NCI-H1105 (cell line): ENCODE measurements around the gene KTI12.
"Not testable (repeated sequence)": the region's sequence is repeated elsewhere in the genome, so short reads cannot be mapped to it uniquely, and the experiment has no call there.

Experiments
- DNase-seq: peaks from one replicate; lab custom pipeline; 2025; lab: John Stamatoyannopoulos, UW

The KTI12 gene

GRCh38 chr1:52037909-52038308 is 4.3 kb upstream of the KTI12 start:
- no peak for DNase-seq

- DNase-seq, result no peak
Measured at GRCh38 chr1:52037402-52037814, 3.8 kb upstream of the KTI12 start.

- no peak for DNase-seq
Measured at GRCh38 chr1:52034050-52034384, 407 bp upstream of the KTI12 start.

GRCh38 chr1:52032785-52033131 is 852 bp downstream of the KTI12 start:
- DNase-seq, result no peak

GRCh38 chr1:52032124-52032784 is 1.4 kb downstream of the KTI12 start:
- DNase-seq, result no peak

GRCh38 chr1:52028839-52029238 is 4.8 kb downstream of the KTI12 start:
- DNase-seq, result not testable (repeated sequence)

GRCh38 chr1:52028328-52028727 is 5.3 kb downstream of the KTI12 start:
- no peak for DNase-seq

- DNase-seq, result no peak
Measured at GRCh38 chr1:52026278-52026677, 7.3 kb downstream of the KTI12 start.

GRCh38 chr1:52022133-52022532 is 11.5 kb downstream of the KTI12 start:
- no peak for DNase-seq

- no peak for DNase-seq
Measured at GRCh38 chr1:52008071-52008809, 25.4 kb downstream of the KTI12 start.

- DNase-seq, result no peak
Measured at GRCh38 chr1:52007215-52008002, 26.2 kb downstream of the KTI12 start.

- not testable (repeated sequence) for DNase-seq
Measured at GRCh38 chr1:52006081-52006553, 27.5 kb downstream of the KTI12 start.

GRCh38 chr1:52005548-52005947 is 28.1 kb downstream of the KTI12 start:
- not testable (repeated sequence) for DNase-seq

- DNase-seq, result no peak
Measured at GRCh38 chr1:52003877-52004276, 29.7 kb downstream of the KTI12 start.

- peak; percentile 76 for DNase-seq
Measured at GRCh38 chr1:52002038-52002917, 31.3 kb downstream of the KTI12 start.

GRCh38 chr1:51998701-51999100 is 34.9 kb downstream of the KTI12 start:
- no peak for DNase-seq

- DNase-seq, result no peak
Measured at GRCh38 chr1:51997974-51998382, 35.6 kb downstream of the KTI12 start.

GRCh38 chr1:51990478-51990965 is 43.1 kb downstream of the KTI12 start, which contains the start of gene RAB3B:
RAB3B (minus strand) TSS chr1:51990700; CDS start chr1:51977117, 13,583 bp downstream.
- peak; percentile 77 for DNase-seq

- DNase-seq, result no peak
Measured at GRCh38 chr1:51989582-51990477, 43.8 kb downstream of the KTI12 start.

- DNase-seq, result no peak
Measured at GRCh38 chr1:51988254-51988653, 45.4 kb downstream of the KTI12 start.

GRCh38 chr1:51986718-51987117 is 46.9 kb downstream of the KTI12 start:
- DNase-seq, result no peak
